ENCODE results near the gene ADCY5.

ADCY5 gene

DNA sequence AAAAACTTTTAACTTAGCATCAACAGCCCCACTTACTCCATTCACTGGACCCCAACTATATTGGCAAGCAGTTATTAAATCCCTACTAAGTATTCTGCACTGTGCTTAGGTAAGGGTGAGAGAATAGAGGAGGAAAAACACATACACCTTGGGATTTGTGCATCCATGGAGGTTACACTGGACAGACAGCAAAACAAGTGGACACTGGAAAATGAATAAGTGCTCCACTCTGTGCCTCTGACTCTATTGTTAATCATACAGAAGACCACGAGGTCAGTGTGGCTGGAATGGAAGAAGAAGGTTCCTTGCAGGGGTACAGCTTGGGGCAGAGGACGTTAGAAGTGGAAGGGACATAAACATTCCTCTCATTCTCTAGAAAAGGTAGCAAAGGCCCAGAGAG lies 3.2 kb downstream of the ADCY5 start:
- peaks cover 60% of the 10 kb centered on the region for H3K4me1 ChIP-seq (ENCODE audit: control insufficient read depth, insufficient read depth, low read length)
- peak overlapping the region; percentile 91 for H3K27ac ChIP-seq (ENCODE audit: low read length)
- H3K4me3 ChIP-seq (ENCODE audit: low read length in 2 of 2), result peak overlapping the region; percentile 86 to 93
- H3K27me3 ChIP-seq (ENCODE audit: control insufficient read depth in 1 of 2, insufficient read depth in 2 of 2, low read length in 2 of 2), result no peaks in the 10 kb centered on the region
- peak overlapping the region; percentile 75 to 86 for H3K9ac ChIP-seq (ENCODE audit: low read length in 2 of 2)
- no peaks in the 10 kb centered on the region for H3K36me3 ChIP-seq (ENCODE audit: control insufficient read depth in 2 of 2, insufficient read depth in 2 of 2, low read length in 2 of 2)
- H3K9me3 ChIP-seq (ENCODE audit: control insufficient read depth in 2 of 2, low read length in 2 of 2), result no peaks in the 10 kb centered on the region

- Histone ChIP-seq H3K4me3 (ENCODE audit: low read length in 2 of 2) (peak overlapping the region; percentile 86 to 93), H3K27me3 (ENCODE audit: control insufficient read depth in 1 of 2, insufficient read depth in 2 of 2, low read length in 2 of 2) (no peaks in the 10 kb centered on the region), H3K36me3 (ENCODE audit: control insufficient read depth in 2 of 2, insufficient read depth in 2 of 2, low read length in 2 of 2) (no peaks in the 10 kb centered on the region), H3K9me3 (ENCODE audit: control insufficient read depth in 2 of 2, low read length in 2 of 2) (no peaks in the 10 kb centered on the region), H3K9ac (ENCODE audit: low read length in 2 of 2) (peak overlapping the region; percentile 60 to 75), H3K27ac (ENCODE audit: low read length) (peak overlapping the region; percentile 91), H3K4me1 (ENCODE audit: control insufficient read depth, insufficient read depth, low read length) (peaks cover 61% of the 10 kb centered on the region)
These were observed 4.1 kb downstream of the ADCY5 start for GRCh38 chr3:123444744-123445143.

DNA sequence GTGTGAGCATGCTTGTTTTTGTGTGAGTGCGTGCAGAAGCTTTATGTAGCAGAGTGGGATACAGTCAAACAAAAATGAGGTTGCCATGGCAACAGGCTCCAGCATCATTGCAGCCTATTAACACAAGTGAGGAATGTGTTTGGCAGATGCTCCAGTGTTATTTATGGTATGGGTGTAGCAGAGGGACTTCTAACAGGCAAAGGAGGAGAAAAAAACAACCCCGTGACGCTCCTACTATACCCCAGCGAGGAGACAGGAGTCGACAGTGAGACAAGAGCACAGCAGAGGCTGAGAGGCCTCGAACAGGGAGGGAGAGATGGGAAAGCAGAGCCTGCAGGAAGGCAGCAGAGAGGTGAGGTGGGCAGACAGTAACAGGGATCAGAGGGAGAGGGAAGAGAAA lies 4.9 kb downstream of the ADCY5 start:
- Histone ChIP-seq H3K9me3 (ENCODE audit: control insufficient read depth in 2 of 2, low read length in 2 of 2) (no peaks in the 10 kb centered on the region), H3K36me3 (ENCODE audit: control insufficient read depth in 2 of 2, insufficient read depth in 2 of 2, low read length in 2 of 2) (no peaks in the 10 kb centered on the region), H3K4me1 (ENCODE audit: control insufficient read depth, insufficient read depth, low read length) (peaks cover 61% of the 10 kb centered on the region), H3K9ac (ENCODE audit: low read length in 2 of 2) (peak overlapping the region in 1 of 2 donors; percentile 60), H3K4me3 (ENCODE audit: low read length in 2 of 2) (peak overlapping the region; percentile 86 to 93), H3K27me3 (ENCODE audit: control insufficient read depth in 1 of 2, insufficient read depth in 2 of 2, low read length in 2 of 2) (no peaks in the 10 kb centered on the region), H3K27ac (ENCODE audit: low read length) (peak overlapping the region; percentile 91)

DNA sequence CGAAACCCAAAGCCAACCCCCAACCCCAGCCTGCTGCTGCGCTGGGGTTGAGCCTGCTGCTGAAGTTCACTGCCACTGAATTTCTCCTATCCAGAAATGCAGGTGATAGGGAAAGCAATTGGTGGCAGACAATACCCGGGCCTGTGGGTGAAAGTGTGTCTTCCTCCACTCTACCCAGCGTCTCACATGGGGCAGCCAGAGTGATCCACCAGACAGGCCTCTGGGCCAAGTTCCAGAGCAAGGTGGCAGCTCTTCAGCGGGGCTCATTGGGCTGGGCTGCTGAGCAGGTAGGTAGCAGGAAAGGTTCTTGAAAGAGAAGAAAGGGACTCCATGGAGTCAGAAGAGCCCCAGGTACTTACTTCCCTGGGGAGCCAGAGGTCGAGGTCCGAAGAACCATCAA lies 6.0 kb downstream of the ADCY5 start:
- peak overlapping the region in 1 of 2 donors; percentile 86 for H3K4me3 ChIP-seq (ENCODE audit: low read length in 2 of 2)
- H3K9ac ChIP-seq (ENCODE audit: low read length in 2 of 2), result no peak overlapping the region
- peak overlapping the region; percentile 74 for H3K27ac ChIP-seq (ENCODE audit: low read length)
- H3K4me1 ChIP-seq (ENCODE audit: control insufficient read depth, insufficient read depth, low read length), result peaks cover 68% of the 10 kb centered on the region
- no peaks in the 10 kb centered on the region for H3K36me3 ChIP-seq (ENCODE audit: control insufficient read depth in 2 of 2, insufficient read depth in 2 of 2, low read length in 2 of 2)
- no peaks in the 10 kb centered on the region for H3K27me3 ChIP-seq (ENCODE audit: control insufficient read depth in 1 of 2, insufficient read depth in 2 of 2, low read length in 2 of 2)
- H3K9me3 ChIP-seq (ENCODE audit: control insufficient read depth in 2 of 2, low read length in 2 of 2), result no peaks in the 10 kb centered on the region

- peaks cover 0 to 2% of the 10 kb centered on the region in 2 donors for H3K36me3 ChIP-seq (ENCODE audit: control insufficient read depth in 2 of 2, insufficient read depth in 2 of 2, low read length in 2 of 2)
- no peaks in the 10 kb centered on the region for H3K9me3 ChIP-seq (ENCODE audit: control insufficient read depth in 2 of 2, low read length in 2 of 2)
- peak overlapping the region; percentile 74 for H3K27ac ChIP-seq (ENCODE audit: low read length)
- no peaks in the 10 kb centered on the region for H3K27me3 ChIP-seq (ENCODE audit: control insufficient read depth in 1 of 2, insufficient read depth in 2 of 2, low read length in 2 of 2)
- no peak overlapping the region for H3K4me3 ChIP-seq (ENCODE audit: low read length in 2 of 2)
- no peak overlapping the region for H3K9ac ChIP-seq (ENCODE audit: low read length in 2 of 2)
- H3K4me1 ChIP-seq (ENCODE audit: control insufficient read depth, insufficient read depth, low read length), result peaks cover 69% of the 10 kb centered on the region
These were observed 6.8 kb downstream of the ADCY5 start for GRCh38 chr3:123442125-123442524.

- Histone ChIP-seq H3K9me3 (ENCODE audit: control insufficient read depth in 2 of 2, low read length in 2 of 2) (no peaks in the 10 kb centered on the region), H3K27me3 (ENCODE audit: control insufficient read depth in 1 of 2, insufficient read depth in 2 of 2, low read length in 2 of 2) (no peaks in the 10 kb centered on the region), H3K9ac (ENCODE audit: low read length in 2 of 2) (no peak overlapping the region), H3K27ac (ENCODE audit: low read length) (peak overlapping the region; percentile 74), H3K36me3 (ENCODE audit: control insufficient read depth in 2 of 2, insufficient read depth in 2 of 2, low read length in 2 of 2) (peaks cover 0 to 2% of the 10 kb centered on the region in 2 donors), H3K4me3 (ENCODE audit: low read length in 2 of 2) (peak overlapping the region in 1 of 2 donors; percentile 22), H3K4me1 (ENCODE audit: control insufficient read depth, insufficient read depth, low read length) (peaks cover 58% of the 10 kb centered on the region)
These were observed 8.9 kb downstream of the ADCY5 start for GRCh38 chr3:123439806-123440580.

GRCh38 chr3:123432832-123433523 lies 15.9 kb downstream of the ADCY5 start:
- Histone ChIP-seq H3K36me3 (ENCODE audit: control insufficient read depth in 2 of 2, insufficient read depth in 2 of 2, low read length in 2 of 2) (peaks cover 0 to 5% of the 10 kb centered on the region in 2 donors), H3K9me3 (ENCODE audit: control insufficient read depth in 2 of 2, low read length in 2 of 2) (no peaks in the 10 kb centered on the region), H3K9ac (ENCODE audit: low read length in 2 of 2) (peak overlapping the region; percentile 21 to 32), H3K4me1 (ENCODE audit: control insufficient read depth, insufficient read depth, low read length) (peaks cover 71% of the 10 kb centered on the region), H3K27ac (ENCODE audit: low read length) (peak overlapping the region; percentile 80), H3K27me3 (ENCODE audit: control insufficient read depth in 1 of 2, insufficient read depth in 2 of 2, low read length in 2 of 2) (no peaks in the 10 kb centered on the region), H3K4me3 (ENCODE audit: low read length in 2 of 2) (peak overlapping the region; percentile 20 to 24)

DNA sequence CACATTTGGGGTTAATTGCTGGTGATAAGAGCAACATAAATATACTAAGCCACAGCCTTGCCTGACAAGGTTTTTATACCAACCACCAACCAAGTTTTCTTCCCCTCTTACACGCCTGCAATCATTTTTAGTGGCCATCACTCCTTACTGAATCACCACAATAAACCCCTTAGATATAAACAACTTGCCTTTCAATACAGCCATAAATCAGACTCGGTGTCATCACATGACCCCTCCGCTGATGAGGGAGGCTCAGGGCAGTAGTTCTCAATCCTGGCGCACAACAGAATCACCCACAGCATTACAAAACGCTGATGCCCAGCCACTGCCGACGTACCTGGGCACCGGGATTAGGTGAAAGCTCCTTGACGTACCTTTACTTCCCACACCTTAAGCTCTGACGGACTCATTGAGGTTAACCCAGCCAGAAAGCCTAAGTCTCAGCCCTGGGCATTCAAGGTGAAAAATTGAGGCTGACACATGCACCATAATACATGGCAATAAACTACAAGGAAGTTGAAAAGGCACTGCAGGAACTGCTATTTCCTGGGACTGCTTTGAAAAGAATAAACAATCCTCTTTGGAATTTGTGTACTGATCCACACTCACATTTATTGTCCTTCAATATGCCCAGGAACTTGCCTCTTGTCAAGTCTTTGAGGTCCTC lies 17.1 kb downstream of the ADCY5 start:
- Histone ChIP-seq H3K9me3 (ENCODE audit: control insufficient read depth in 2 of 2, low read length in 2 of 2) (no peaks in the 10 kb centered on the region), H3K36me3 (ENCODE audit: control insufficient read depth in 2 of 2, insufficient read depth in 2 of 2, low read length in 2 of 2) (peaks cover 0 to 3% of the 10 kb centered on the region in 2 donors), H3K27me3 (ENCODE audit: control insufficient read depth in 1 of 2, insufficient read depth in 2 of 2, low read length in 2 of 2) (no peaks in the 10 kb centered on the region), H3K9ac (ENCODE audit: low read length in 2 of 2) (peak overlapping the region in 1 of 2 donors; percentile 14), H3K27ac (ENCODE audit: low read length) (peak overlapping the region; percentile 49), H3K4me3 (ENCODE audit: low read length in 2 of 2) (peak overlapping the region in 1 of 2 donors; percentile 8), H3K4me1 (ENCODE audit: control insufficient read depth, insufficient read depth, low read length) (peaks cover 73% of the 10 kb centered on the region)

DNA sequence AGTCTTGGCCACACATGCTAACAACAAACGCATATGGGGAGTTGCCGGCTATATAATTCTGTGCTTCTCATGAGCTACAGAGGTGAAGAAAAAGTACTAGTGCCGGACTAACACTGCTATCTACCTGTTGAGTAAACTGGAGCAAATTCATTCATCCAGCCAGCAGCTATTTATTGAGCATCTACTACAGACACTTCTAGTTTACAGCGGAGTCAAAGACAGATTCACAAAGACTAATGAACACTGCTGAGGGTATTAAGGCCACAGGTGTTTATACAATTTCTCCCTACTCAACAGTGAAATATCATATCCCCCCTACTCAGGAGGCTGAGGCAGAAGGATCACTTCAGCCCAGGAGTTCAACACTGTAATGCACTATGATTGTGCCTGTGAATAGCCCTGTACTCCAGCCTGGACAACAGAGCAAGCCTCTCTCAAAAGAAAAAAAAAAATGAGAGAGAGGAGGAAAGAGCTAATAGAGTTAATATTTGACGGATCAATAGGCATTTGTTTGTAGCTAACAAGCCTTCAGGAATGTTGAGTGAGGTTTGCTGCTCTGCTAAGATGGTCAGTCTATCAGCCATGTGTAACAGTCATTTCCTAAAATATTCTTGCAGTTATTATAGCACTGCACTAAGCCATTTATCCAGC lies 17.8 kb downstream of the ADCY5 start:
- H3K36me3 ChIP-seq (ENCODE audit: control insufficient read depth in 2 of 2, insufficient read depth in 2 of 2, low read length in 2 of 2), result peaks cover 0 to 3% of the 10 kb centered on the region in 2 donors
- peak overlapping the region; percentile 49 for H3K27ac ChIP-seq (ENCODE audit: low read length)
- peak overlapping the region in 1 of 2 donors; percentile 14 for H3K9ac ChIP-seq (ENCODE audit: low read length in 2 of 2)
- H3K4me1 ChIP-seq (ENCODE audit: control insufficient read depth, insufficient read depth, low read length), result peaks cover 78% of the 10 kb centered on the region
- H3K4me3 ChIP-seq (ENCODE audit: low read length in 2 of 2), result no peak overlapping the region
- no peaks in the 10 kb centered on the region for H3K9me3 ChIP-seq (ENCODE audit: control insufficient read depth in 2 of 2, low read length in 2 of 2)
- no peaks in the 10 kb centered on the region for H3K27me3 ChIP-seq (ENCODE audit: control insufficient read depth in 1 of 2, insufficient read depth in 2 of 2, low read length in 2 of 2)

- Histone ChIP-seq H3K36me3 (ENCODE audit: control insufficient read depth in 2 of 2, insufficient read depth in 2 of 2, low read length in 2 of 2) (peaks cover 0 to 5% of the 10 kb centered on the region in 2 donors), H3K27ac (ENCODE audit: low read length) (peak overlapping the region; percentile 49), H3K4me3 (ENCODE audit: low read length in 2 of 2) (no peak overlapping the region), H3K9ac (ENCODE audit: low read length in 2 of 2) (peak overlapping the region in 1 of 2 donors; percentile 5), H3K27me3 (ENCODE audit: control insufficient read depth in 1 of 2, insufficient read depth in 2 of 2, low read length in 2 of 2) (no peaks in the 10 kb centered on the region), H3K9me3 (ENCODE audit: control insufficient read depth in 2 of 2, low read length in 2 of 2) (no peaks in the 10 kb centered on the region), H3K4me1 (ENCODE audit: control insufficient read depth, insufficient read depth, low read length) (peaks cover 87% of the 10 kb centered on the region)
These were observed 18.6 kb downstream of the ADCY5 start for GRCh38 chr3:123430266-123430665.

Measured in stomach smooth muscle (tissue), 2 donors.